Measurements from ENCODE around the gene MARK3. TPM values are rescaled to one million over a fixed set of nuclear protein-coding genes. Genes with fewer than 3 reads are reported as not detected.
"Not testable (repeated sequence)": the region's sequence is repeated elsewhere in the genome, so short reads cannot be mapped to it uniquely, and the experiment has no call there.

Gene MARK3
- total RNA-seq, 2 donors from 2014 or later: 68.7 to 81.7 TPM

DNA sequence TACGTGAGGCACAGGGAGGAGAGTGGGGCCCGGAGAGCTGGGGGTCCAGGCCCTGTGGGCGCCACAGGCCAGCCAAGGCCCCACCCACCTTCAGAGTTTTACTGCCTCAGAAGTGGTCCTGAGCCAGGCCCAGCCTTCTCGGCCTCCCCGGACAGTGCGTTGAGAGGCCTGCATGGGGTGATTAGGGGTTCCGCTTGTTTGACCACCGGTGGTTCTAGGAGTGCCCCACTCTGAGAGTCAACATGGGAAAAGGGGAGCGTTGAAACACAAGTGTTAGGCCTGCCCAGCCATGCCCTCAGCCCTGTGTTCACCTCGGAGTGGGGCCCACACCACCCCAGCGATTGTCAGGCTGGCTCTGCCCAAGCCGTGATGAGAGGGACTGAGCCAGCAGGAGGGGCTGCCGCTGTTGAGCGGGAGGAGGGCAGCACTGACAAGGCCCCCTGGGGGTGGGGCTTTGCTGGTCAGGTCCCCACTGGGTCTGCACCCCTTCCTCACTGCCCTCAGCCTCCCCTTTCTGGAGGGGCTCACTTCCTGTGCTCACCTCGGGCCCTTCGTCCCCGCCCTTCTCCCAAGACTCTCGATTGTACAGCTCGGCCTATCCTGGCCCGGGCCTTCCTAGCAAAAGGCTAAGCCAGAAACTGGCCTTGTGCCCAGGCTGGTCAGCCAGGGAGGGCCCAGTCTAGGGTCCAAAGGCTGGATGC is 132.7 kb downstream of the MARK3 start:
- peak; percentile 56 for DNase-seq
- ATAC-seq: peak in 1 of 2 donors; percentile 4
- intact Hi-C loops (cut with DNase I): loop anchor here in 1 of 2 donors (2.0 kb wide), 1 partner anchor 27 kb away; no protein-coding TSS in a partner anchor

DNA sequence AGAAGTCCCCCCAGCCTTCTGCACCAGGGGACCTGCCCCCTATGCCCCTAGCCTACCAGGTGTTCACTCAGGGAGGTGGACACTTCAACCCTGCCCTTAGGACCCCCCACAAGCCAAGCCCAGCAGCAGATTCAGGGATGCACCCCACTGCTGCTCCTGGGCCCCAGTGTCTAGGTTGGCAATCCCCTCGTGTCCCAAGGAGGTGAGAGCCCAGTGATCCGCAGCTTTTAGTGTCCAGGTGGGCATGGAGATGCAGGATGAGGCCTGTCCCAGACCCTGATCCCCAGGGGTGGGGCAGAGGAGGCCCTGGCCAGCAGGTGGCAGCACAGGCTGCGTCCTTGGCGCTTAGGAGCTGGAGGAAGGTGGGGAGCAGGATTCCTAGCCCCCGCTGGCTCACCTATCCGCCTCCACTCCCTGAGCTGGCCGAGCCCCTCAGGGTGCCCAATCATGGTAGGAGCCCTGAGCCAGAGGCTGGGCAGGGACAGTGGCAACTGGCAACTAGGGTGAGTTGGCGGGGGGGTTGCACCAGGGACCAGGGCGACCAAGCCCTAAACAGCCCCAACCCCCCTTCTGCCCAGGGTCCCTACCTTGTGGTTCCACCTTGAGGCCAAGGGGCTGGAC is 133.3 kb downstream of the MARK3 start:
- DNase-seq (peak; percentile 65), ATAC-seq (peak; percentile 34 to 41)
- intact Hi-C loops (cut with DNase I): loop anchor here in 1 of 2 donors (2.0 kb wide), 1 partner anchor 26 kb away; no protein-coding TSS in a partner anchor

- DNase-seq: peak; percentile 26
- peak in 1 of 2 donors; percentile 3 for ATAC-seq
- intact Hi-C loops (cut with DNase I): loop anchor here in 1 of 2 donors (2.0 kb wide), 1 partner anchor 26 kb away; no protein-coding TSS in a partner anchor
These were observed 134.0 kb downstream of the MARK3 start for GRCh38 chr14:103519043-103519836.

GRCh38 chr14:103519837-103520212 is 134.6 kb downstream of the MARK3 start:
- intact Hi-C loops (cut with DNase I): loop anchor here in 1 of 2 donors (2.0 kb wide), 1 partner anchor 25 kb away; no protein-coding TSS in a partner anchor
- ATAC-seq: no peak
- DNase-seq: peak; percentile 54

DNA sequence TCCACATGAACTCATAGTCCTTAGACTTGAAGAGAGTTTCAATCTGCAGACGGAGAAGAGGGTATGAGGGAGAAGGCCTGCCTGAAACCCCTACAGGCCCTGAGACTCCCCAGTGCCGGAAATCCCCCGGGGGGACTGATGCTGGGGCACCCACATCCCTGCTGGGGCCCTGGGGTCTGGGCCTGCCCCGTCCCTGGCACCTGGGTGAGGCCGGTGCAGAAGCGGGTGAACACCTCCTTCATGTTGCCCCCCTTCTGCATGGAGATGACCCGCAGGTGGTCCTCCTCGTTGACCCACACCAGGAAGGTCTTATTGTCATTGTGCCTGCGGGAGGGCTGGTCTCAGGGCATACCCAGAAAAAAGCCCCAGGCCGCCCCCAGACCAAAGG is 135.0 kb downstream of the MARK3 start:
- intact Hi-C loops (cut with DNase I): no loop called here
- DNase-seq (peak; percentile 25), ATAC-seq (no peak)

- DNase-seq (peak; percentile 84), ATAC-seq (peak; percentile 44 to 54)
- intact Hi-C loops (cut with DNase I): no loop called here
These were observed 135.6 kb downstream of the MARK3 start for GRCh38 chr14:103520657-103521437.

DNA sequence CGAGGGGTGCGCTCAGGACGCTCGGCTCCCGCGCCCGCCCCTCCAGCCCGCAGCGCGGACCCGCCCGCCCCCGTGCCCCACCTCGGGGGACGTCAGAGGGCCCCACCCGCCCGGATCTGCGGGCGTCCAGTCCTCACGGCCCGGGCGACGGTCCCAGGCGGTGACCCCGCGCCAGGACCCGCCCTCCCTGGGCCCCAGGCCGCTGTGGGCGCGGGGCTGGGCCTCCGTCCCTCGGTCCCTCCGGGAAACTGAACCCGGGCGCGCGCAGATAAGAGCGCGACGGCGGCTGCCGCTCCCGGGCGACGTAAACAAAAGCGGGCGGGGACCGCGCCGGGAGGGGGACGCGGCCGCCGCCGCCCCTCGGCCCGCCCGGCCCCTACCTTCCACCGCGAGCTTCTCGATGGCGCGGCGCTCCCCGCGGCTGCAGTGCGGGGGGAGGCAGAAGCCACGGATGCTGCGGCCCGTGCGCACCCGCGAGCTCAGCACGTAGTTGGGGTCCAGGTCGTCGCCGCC is 136.3 kb downstream of the MARK3 start:
- intact Hi-C loops (cut with DNase I): no loop called here
- DNase-seq: no peak
- peak; percentile 41 to 53 for ATAC-seq

GRCh38 chr14:103521951-103522563 is 136.8 kb downstream of the MARK3 start:
- peak; percentile 56 for DNase-seq
- intact Hi-C loops (cut with DNase I): no loop called here

DNA sequence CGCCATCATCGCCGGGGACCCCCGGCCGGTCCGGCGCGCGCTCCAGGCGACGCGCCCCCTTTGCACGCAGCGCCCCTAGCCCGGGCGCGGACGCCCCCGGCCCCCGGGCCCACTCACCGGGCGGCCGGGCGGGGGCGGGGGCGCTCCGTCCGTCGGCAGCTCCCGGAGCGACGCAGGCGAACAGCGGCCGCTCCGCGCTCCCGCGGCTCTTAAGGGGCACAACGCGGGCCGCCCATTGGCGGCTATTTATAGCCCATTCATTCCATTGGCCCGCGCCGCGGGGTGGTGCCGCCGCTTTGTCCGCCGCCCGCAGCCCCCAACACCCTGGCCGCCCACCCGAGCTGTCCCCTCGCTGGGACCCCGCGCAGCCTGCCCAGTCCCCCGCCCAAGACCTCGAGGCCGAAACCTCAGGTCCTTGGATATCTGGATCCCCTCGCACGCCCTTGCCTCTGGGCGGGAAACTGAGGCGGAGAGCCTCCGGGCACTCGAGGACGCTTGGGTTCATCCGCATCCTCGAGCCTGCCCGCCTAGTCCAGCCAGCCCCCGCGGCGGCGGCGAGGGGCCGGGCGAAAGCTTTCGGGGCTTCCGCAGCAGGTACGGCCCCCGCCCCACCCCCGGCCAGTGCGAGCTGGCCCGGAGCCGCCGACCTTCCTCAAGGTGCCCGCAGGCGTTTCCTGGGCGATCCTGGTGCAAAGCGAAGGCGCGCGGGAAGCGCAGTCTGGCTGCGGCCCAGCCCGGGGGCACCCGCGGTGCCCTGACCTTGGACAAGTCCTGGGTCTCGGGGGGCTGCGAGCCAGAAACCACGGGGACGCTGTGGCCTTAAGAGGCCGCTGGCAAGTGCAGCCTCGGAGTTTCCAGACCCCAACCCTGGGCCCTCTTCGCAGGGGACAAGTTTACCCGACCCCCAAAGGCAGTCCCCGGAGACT is 137.7 kb downstream of the MARK3 start, which contains the start of gene CKB:
CKB (minus strand) TSS at position 182 of the 926 bp plus-strand sequence. CDS start 337 bp downstream, outside the sequence.
- ATAC-seq (peak; percentile 8 to 28), DNase-seq (peak; percentile 82)
- intact Hi-C loops (cut with DNase I): no loop called here

More at GRCh38 chr14:103521951-103522563, 136.8 kb downstream of the MARK3 start:
- no peak for ATAC-seq

DNA sequence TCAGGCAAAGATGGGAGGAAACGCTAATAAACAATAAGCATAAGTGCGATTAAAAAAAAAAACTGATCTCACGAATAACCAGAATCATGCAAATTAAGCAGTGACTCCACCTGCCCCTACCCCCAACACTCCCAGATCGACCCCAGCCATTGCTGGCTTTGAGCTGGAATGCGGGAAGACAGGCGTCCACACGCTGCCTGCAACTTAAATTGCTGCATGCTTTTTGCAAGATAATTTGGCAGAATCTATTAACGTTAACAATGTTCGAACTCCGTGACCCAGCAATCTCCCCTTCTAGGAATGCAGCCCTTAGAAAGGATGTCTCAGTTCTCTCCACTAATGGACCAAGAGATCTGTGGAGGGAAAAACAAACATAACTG is 138.3 kb downstream of the MARK3 start:
- intact Hi-C loops (cut with DNase I): no loop called here
- DNase-seq (no peak), ATAC-seq (no peak)

- ATAC-seq: no peak
These were observed 139.1 kb downstream of the MARK3 start for GRCh38 chr14:103524002-103524935.

GRCh38 chr14:103525430-103526246 is 140.4 kb downstream of the MARK3 start:
- DNase-seq; ATAC-seq; intact Hi-C loops (cut with DNase I): not testable (repeated sequence)

More at GRCh38 chr14:103524002-103524935, 139.1 kb downstream of the MARK3 start:
- no peak for DNase-seq
- intact Hi-C loops (cut with DNase I): no loop called here

- DNase-seq (no peak), ATAC-seq (no peak)
- intact Hi-C loops (cut with DNase I): no loop called here
These were observed 141.2 kb downstream of the MARK3 start for GRCh38 chr14:103526247-103526913.

DNA sequence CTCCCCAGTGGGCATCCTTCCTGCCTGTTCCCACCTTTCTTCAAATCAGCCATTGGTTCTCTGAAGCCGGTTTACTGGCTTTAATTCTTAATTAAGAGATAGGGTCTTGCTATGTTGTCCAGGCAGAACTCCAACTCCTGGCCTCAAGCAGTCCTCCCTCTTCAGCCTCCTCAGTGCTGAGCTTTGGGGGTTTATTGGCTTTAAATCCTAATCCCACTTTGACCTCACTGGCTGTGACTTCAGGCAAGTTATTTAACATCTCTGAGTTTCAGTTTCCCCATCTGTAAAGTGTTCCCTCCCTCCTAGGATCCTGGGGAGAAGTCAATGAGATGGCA is 141.7 kb downstream of the MARK3 start:
- no peak for ATAC-seq
- intact Hi-C loops (cut with DNase I): no loop called here
- DNase-seq: no peak
